Measurements from ENCODE around the gene RPRD1B. TPM values are rescaled to one million over a fixed set of nuclear protein-coding genes. Genes with fewer than 3 reads are reported as not detected.

Gene RPRD1B
- total RNA-seq, 1 experiment from 2014 or later = 21.5 TPM

DNA sequence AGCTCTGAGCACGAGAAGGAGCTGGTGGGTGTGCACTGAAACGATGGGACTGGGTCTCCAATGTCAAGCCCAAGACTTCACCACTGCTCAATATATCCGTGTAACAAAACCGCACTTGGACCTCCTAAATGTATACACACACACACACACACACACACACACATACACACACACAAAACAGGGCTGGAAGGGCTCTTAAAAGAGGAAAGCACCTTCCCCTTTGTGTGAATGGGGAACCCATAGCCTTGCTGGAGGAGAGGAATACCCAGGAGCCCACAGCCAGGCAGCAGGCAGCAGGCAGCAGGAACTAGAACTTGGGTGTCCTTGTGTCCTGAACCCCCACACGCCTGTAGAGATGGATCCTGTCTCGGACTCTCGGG is 101.7 kb downstream of the RPRD1B start:
- no peak for DNase-seq (ENCODE audit: low read depth)

DNA sequence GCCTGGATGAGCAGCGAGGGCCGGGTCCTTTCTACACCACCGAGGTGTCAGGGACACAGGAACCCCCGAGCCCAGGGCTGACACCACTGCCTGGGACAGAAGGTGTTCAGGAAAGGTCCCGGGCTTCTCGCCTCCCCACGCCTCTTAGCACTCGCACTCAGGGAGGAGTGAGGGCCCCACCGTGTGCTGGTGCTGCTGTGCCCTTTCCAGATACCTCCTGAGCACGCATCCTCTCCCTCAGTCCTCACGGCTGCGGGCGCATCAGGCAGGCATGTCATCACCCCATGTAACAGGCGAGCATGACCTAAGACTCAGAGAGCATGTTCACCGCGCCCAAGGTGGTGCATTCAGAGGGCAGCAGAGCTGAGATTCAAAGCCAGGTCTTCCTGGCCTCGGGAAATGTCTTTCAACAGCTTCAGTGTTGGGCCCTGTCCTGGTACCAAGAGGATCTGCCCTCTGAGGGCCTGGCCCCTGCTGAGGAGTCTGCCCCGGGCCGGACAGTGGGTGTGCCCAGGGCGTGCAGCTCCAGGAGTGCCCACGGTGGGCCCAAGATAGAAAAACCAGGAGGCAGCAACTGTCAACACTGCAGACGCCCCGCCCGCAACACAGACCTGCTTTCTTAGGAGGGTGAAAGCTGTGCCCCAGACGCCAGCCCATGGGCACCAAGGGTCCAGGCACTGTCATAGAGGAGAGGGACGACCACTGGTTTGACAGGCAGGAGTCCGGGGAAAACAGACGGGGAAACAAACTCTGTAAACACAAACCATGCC is 102.3 kb downstream of the RPRD1B start:
- DNase-seq (ENCODE audit: low read depth) = no peak

DNA sequence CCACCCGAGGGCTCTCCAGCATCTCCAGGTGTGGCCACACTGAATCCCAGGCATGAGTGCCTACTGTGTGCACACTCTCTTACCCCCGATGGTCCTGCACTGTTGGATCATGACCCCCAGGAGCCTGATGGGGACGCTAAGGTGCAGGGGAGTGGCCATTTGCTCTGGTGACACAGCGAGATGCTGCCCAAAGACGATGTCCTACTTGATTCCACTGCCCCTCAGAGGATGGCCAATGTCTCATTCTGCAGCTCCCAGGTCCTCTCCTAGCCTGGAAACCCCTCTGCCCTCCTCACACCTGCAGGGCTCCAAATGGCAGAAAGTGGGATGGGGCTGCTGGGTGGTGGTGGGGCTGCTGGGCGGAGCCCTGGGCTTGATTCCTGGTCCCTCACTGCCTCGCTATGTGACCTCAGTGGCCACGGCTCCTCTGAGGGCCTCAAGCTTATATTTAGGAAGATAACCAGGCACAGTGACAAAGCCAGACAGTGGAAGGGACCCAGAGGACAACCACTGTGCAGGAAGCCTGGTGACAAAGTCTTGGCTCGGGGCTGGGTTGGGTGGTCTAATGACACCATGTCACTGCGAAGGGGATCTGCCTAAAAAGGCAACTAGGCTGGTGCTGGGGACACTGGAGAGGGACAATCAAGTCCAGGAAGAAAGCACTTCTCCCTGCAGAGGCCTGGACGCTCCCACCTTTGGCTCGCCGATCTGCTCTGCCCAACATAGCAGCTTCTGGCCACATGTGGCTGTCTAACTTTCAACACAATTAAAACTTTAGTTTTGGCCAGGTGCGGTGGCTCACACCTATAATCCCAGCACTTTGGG is 103.1 kb downstream of the RPRD1B start:
- DNase-seq (ENCODE audit: low read depth) = no peak

DNA sequence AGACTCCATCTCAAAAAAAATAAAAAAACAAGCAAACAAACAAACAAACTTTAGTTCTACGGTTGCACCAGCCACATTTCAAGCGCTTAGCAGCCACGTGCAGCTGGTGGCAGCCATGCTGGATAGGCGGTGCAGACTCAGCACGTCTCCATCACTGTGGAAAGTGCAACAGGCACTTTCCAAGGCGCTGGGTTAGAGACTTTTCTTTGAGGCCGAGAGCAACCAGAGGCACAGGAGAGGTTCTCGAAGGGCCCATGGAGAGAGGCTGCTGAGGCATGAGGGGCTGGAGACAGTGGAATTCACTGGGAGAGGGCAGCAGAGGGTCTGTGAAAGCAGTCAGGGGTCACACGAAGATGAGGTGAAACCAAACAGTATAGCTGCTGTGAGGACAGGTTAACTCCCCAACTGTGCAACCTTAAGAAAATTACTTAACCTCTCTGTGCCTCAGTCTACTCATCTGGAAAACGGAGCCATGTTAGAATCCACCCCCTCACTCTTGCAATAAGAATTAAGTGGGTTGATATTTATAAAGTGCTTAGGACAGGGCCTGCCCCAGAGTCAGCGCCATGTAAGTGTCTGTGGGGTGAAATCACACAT is 104.0 kb downstream of the RPRD1B start:
- DNase-seq (ENCODE audit: low read depth) = no peak

DNA sequence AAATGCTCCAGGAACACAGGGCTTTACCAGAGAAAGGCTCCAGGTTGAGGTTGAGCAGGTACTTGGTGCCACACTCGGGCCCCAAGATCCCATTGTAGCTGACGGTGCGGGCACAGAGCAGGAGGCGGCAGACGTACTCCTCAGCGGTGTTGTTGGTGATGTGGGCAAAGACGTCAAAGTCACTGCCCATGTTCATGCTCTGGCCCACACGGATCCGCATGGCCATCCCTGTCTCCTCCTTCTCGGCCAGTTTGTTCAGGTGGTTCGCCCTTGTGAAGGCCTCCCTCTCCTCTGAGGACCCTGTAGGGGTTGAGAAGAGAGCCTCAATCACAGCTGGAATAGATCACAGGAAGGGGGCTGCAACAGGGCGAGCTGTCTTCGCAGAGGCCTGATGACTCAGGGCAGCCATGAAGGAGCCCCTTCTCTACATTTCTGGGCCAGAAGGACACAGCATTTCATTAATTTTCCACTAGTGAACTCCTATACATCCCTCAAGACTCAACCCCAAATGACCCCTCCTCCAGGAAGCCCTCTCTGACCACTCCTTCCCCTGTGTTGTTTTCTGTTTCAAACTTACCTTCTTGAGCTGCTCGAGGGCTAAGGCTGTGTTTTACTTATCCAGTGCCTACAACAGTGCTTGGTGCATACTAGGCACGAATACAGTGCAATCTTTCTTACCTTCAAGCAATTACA is 104.7 kb downstream of the RPRD1B start:
- DNase-seq (ENCODE audit: low read depth) = no peak

DNA sequence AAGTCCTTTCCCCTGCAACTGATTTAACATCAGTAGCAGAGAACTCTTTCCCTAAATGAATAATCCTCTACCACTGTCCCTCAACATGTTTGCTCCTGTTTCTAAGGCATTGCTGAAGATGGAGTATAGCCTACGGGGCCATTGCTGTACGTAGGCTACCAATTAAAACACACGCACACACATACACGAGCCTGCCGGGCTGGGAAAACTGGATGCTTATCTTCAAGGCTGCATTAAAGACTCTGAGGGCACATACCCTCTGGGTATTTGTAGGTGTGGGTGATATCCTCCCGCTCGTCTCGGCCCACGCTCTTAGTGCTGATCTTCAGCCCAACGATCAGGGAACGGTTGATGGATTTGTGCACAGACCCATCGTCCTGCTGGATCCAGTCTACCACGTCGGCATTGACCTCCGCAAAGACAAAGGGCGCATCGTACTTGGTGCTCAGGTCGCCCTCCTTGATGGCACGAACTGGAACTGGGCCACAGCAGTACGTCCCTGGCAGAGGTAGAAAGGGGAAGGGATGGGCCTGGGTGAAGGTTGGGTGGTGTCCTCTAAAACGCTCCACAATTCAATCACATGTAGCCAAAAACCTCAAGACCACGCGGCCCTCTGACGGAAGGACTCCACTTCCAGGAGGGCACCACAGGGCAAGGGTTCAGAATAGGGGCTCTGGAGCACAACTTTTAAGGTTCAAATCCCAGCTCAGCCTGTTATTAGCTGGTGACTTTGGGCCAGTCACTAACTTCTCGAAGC is 105.8 kb downstream of the RPRD1B start:
- DNase-seq (ENCODE audit: low read depth) = no peak

DNA sequence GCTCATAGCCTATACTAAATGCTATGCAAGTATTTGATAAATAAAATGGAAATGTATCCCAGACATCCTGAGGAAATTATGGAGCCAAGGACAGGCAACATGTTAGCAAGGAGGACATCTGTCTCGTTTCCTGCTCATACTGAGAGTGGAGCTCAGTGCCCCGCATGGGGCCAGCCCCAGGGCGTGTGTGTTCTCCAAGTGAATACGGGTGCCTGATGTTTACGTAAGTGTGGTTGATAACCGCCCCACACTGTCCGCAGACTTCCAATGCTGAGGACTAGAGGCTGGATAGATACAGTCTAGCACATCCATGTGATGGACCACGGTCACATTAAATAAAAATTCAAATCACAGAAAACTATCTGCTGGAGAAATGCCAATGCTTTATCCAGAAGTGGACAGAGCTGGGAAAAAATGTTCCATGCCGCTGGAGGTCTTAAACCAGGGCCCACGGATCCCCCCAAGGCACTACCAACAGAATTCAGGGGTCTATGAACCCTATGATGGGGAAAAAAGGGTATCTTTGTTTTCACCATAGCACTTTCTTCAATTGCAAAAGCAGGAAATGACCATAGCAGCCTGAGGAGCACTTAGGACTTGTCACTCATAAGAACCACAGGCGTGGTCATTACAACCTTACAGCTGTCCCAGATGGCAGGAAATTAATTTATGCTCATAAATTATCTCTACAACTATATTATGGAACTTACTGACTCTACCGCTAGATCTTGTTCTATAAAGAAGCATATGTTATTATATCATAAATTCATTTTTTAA is 106.6 kb downstream of the RPRD1B start:
- DNase-seq (ENCODE audit: low read depth) = peak; percentile 94

DNA sequence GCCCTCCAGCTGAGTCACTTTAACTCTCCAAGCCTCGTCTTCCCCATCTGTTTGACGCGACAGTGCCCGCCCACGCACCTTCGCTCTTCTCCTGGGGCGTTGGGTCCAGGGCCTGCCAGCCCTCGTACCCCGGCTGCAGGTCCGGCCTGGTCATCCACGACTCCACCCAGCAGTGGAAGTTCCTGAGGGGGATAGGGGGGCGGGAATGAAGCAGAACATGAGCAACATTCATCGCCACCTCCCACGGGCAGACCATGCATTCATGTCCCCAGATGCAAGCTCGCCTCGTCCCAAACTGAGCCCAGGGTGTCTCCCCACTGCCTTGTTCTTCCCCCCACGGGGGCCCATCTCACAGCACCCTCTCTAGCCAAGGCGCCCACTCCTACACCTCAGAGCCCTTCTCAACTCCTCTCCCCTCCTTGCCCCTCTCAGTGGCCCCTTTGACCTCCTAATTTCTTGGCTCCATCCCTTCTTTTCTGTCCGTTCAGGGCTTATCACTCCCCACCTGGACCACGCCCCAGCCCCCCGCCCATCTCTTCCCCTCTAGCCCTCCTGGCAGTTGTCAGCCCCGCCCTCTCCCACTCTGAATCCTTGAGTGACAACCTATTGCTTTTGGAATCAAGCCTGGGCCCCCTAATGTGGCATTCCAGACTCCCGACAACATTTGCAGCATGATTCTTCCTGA is 107.8 kb downstream of the RPRD1B start:
- no peak for DNase-seq (ENCODE audit: low read depth)

Other genes starting within 250 kb of the RPRD1B start
- 0.48 and 3.2 TPM in 2 replicates for gene VSTM2L, start 130.6 kb upstream of the RPRD1B start, total RNA-seq (2014; rRNA removed; shearing (Covaris generic))
- gene TTI1, start 290 bp upstream of the RPRD1B start, total RNA-seq (2014; rRNA removed; shearing (Covaris generic)) = 30.6 and 36.4 TPM in 2 replicates
- 650 and 793 TPM in 2 replicates for gene TGM2, start 131.5 kb downstream of the RPRD1B start, total RNA-seq (2014; rRNA removed; shearing (Covaris generic))
- 0.59 and 1.1 TPM in 2 replicates for gene KIAA1755, start 227.0 kb downstream of the RPRD1B start, total RNA-seq (2014; rRNA removed; shearing (Covaris generic))